GM18499 (cell line): ENCODE measurements around the gene CTDP1.

Experiments
- ATAC-seq: cut with Tn5 transposase; IDR thresholded peaks from one replicate; pipeline ENCODE4 v1.9.1; 2021; ENCODE audit warnings: moderate number of reproducible peaks; ENCODE audit not compliant: insufficient read depth, unreplicated experiment

Gene CTDP1

GRCh38 chr18:79801641-79802040 lies 122.0 kb downstream of the CTDP1 start:
- no peak for ATAC-seq

GRCh38 chr18:79802298-79802697 lies 122.7 kb downstream of the CTDP1 start:
- ATAC-seq, result no peak

GRCh38 chr18:79803611-79804051 lies 124.0 kb downstream of the CTDP1 start:
- no peak for ATAC-seq
